H1 (cell line): ENCODE data around the gene PCDHGA7. TPM values are rescaled to one million over a fixed set of nuclear protein-coding genes. Genes with fewer than 3 reads are reported as not detected.

Experiments used
- CTCF ChIA-PET: fragments of 300-600 bp; sonication (Branson Sonifier 250); formaldehyde crosslinking; loops from one replicate; lab custom pipeline; 2021; ENCODE audit not compliant: partially characterized antibody; lab: Charles Lee
- POLR2A ChIA-PET: fragments of 300-600 bp; sonication (Branson Sonifier 250); formaldehyde crosslinking; loops from one replicate; lab custom pipeline; 2021; ENCODE audit warnings: inconsistent platforms; ENCODE audit not compliant: partially characterized antibody; lab: Charles Lee
- DNase-seq, 2 experiments: peaks; one replicate each; pipeline versions ENCODE4 v3.0.0 to v3.0.0-alpha.2; 2010 to 2022; ENCODE audit warnings: low spot score in 2 of 2, low read depth in 1 of 2, mixed read lengths in 1 of 2
- FAIRE-seq: peaks from 2 replicates; lab custom pipeline; 2011; peaks lifted over from hg19 to GRCh38; lab: Jason Lieb, UNC
- H2AFZ ChIP-seq: 2 replicates; pipeline ENCODE4 v1.8.1; 2012; ENCODE audit warnings: low read length, inconsistent platforms
- H2AK5ac ChIP-seq: 2 replicates; pipeline ENCODE4 v1.6.1; 2013; ENCODE audit warnings: low read depth, low read length
- H2BK120ac ChIP-seq: replicated peaks from 2 replicates; pipeline ENCODE3; 2013; ENCODE audit warnings: low read depth, low read length, inconsistent platforms
- H2BK12ac ChIP-seq: 2 replicates; pipeline ENCODE4 v1.6.1; 2013; ENCODE audit warnings: low read depth, low read length
- H2BK15ac ChIP-seq: 2 replicates; pipeline ENCODE4 v1.6.1; 2013; ENCODE audit warnings: low read length
- H2BK20ac ChIP-seq: 2 replicates; pipeline ENCODE4 v1.6.1; 2013; ENCODE audit warnings: low read length
- H2BK5ac ChIP-seq: 2 replicates; pipeline ENCODE4 v1.6.1; 2013; ENCODE audit warnings: low read depth, low read length
- H3K14ac ChIP-seq: 2 replicates; pipeline ENCODE4 v1.6.1; 2013; ENCODE audit warnings: inconsistent platforms; ENCODE audit not compliant: insufficient read length
- H3K18ac ChIP-seq: 2 replicates; pipeline ENCODE4 v1.6.1; 2013; ENCODE audit warnings: low read length; ENCODE audit errors: extremely low read depth
- H3K23ac ChIP-seq: 2 replicates; pipeline ENCODE4 v1.6.1; 2013; ENCODE audit warnings: inconsistent platforms; ENCODE audit not compliant: insufficient read length
- H3K23me2 ChIP-seq: 2 replicates; pipeline ENCODE4 v1.6.1; 2013; ENCODE audit warnings: low read depth, low read length
- H3K27ac ChIP-seq: 2 replicates; pipeline ENCODE4 v1.6.1; 2011; ENCODE audit warnings: low read depth, low read length, inconsistent platforms
- H3K27me3 ChIP-seq, 4 experiments: replicated peaks in 1 of 4; 1 replicate in 1 of 4; 2 replicates in 3 of 4; pipeline versions ENCODE4 v1.6.1 to v1.8.1; 2011 to 2013; ENCODE audit warnings: low read length in 3 of 4, mild to moderate bottlenecking in 3 of 4, inconsistent platforms in 2 of 4, mixed read lengths in 2 of 4, moderate library complexity in 1 of 4; ENCODE audit not compliant: control insufficient read depth in 3 of 4, insufficient read depth in 3 of 4; ENCODE audit errors: extremely low read depth in 1 of 4
- H3K36me3 ChIP-seq, 4 experiments: 2 replicates each; pipeline versions ENCODE4 v1.6.1 to v1.8.1; 2011 to 2013; ENCODE audit warnings: mild to moderate bottlenecking in 4 of 4, low read length in 3 of 4, moderate library complexity in 2 of 4, control low read depth in 1 of 4, inconsistent platforms in 1 of 4; ENCODE audit not compliant: insufficient read depth in 4 of 4, control insufficient read depth in 2 of 4
- H3K4ac ChIP-seq: replicated peaks from 2 replicates; pipeline ENCODE3; 2013; ENCODE audit warnings: low read length, low read depth, mixed read lengths, inconsistent platforms; ENCODE audit not compliant: insufficient read length
- H3K4me1 ChIP-seq, 4 experiments: replicated peaks in 1 of 4; 1 replicate in 1 of 4; 2 replicates in 3 of 4; pipeline versions ENCODE4 v1.6.1 to v1.8.1; 2011 to 2013; ENCODE audit warnings: low read length in 3 of 4, inconsistent platforms in 2 of 4, mixed read lengths in 1 of 4; ENCODE audit not compliant: insufficient read depth in 4 of 4, control insufficient read depth in 3 of 4
- H3K4me2 ChIP-seq, 2 experiments: 2 replicates each; pipeline versions ENCODE4 v1.6.1 to v1.8.1; 2011 to 2013; ENCODE audit warnings: low read depth in 2 of 2, low read length in 2 of 2, control low read depth in 1 of 2, inconsistent platforms in 1 of 2, mild to moderate bottlenecking in 1 of 2; ENCODE audit not compliant: insufficient read depth in 1 of 2
- H3K4me3 ChIP-seq, 4 experiments: fragments of 200-600, 300-600 bp in 1 of 4; sonication (generic), shearing (Covaris generic), sonication (Bioruptor Twin) in 1 of 4; 2 replicates each; pipeline versions ENCODE4 v1.5.1 to v1.8.1; 2011 to 2016; ENCODE audit warnings: low read length in 4 of 4, low read depth in 3 of 4, control low read depth in 2 of 4, inconsistent platforms in 2 of 4, mild to moderate bottlenecking in 2 of 4, mixed read lengths in 1 of 4, moderate library complexity in 1 of 4; ENCODE audit not compliant: insufficient read depth in 2 of 4; ENCODE audit errors: extremely low read depth in 1 of 4
- H3K56ac ChIP-seq: replicated peaks from 2 replicates; pipeline ENCODE3; 2013; ENCODE audit warnings: low read depth, mild to moderate bottlenecking, mixed read lengths, low read length, inconsistent platforms; ENCODE audit not compliant: insufficient read length
- H3K79me1 ChIP-seq: 2 replicates; pipeline ENCODE4 v1.6.1; 2013; ENCODE audit warnings: low read depth, low read length, control low read depth
- H3K79me2 ChIP-seq, 2 experiments: 2 replicates each; pipeline versions ENCODE4 v1.6.1 to v1.8.1; 2012 to 2013; ENCODE audit warnings: low read length in 2 of 2, mild to moderate bottlenecking in 2 of 2, inconsistent platforms in 1 of 2; ENCODE audit not compliant: insufficient read depth in 2 of 2, control insufficient read depth in 1 of 2
- H3K9ac ChIP-seq, 4 experiments: replicated peaks in 1 of 4; 1 replicate in 1 of 4; 2 replicates in 3 of 4; pipeline versions ENCODE4 v1.6.1 to v1.8.1; 2011 to 2013; ENCODE audit warnings: low read depth in 3 of 4, low read length in 3 of 4, control low read depth in 2 of 4, mild to moderate bottlenecking in 2 of 4, moderate library complexity in 2 of 4, inconsistent platforms in 1 of 4; ENCODE audit errors: extremely low read depth in 1 of 4
- H3K9me3 ChIP-seq, 2 experiments: 2 replicates each; pipeline versions ENCODE4 v1.6.1 to v1.8.1; 2012 to 2013; ENCODE audit warnings: mild to moderate bottlenecking in 2 of 2, moderate library complexity in 2 of 2, control low read depth in 1 of 2, inconsistent platforms in 1 of 2, low read depth in 1 of 2, low read length in 1 of 2, mixed read lengths in 1 of 2; ENCODE audit not compliant: insufficient read depth in 2 of 2
- H4K20me1 ChIP-seq, 2 experiments: replicated peaks in 1 of 2; 2 replicates each; pipeline versions ENCODE3 to v1.8.1; 2011 to 2013; ENCODE audit warnings: inconsistent platforms in 2 of 2, low read length in 2 of 2, mild to moderate bottlenecking in 1 of 2; ENCODE audit not compliant: insufficient read depth in 2 of 2, control insufficient read depth in 1 of 2
- H4K5ac ChIP-seq: 2 replicates; pipeline ENCODE4 v1.6.1; 2013; ENCODE audit warnings: low read length, low read depth, mixed read lengths, inconsistent platforms; ENCODE audit not compliant: insufficient read length
- H4K8ac ChIP-seq: 2 replicates; pipeline ENCODE4 v1.8.0; 2013; ENCODE audit warnings: mild to moderate bottlenecking, moderate library complexity, low read length, inconsistent platforms; ENCODE audit not compliant: insufficient read depth; ENCODE audit errors: extremely low read depth
- H4K91ac ChIP-seq: replicated peaks from 2 replicates; pipeline ENCODE3; 2013; ENCODE audit warnings: low read length, mixed read lengths, inconsistent platforms; ENCODE audit not compliant: insufficient read length
- ATF2 ChIP-seq: IDR thresholded peaks from 2 replicates; pipeline ENCODE4 v1.6.1; 2012; ENCODE audit warnings: low read length, inconsistent platforms
- WGBS, 2 experiments: shearing (Covaris generic) in 1 of 2; methylation state at CpG; one replicate each; pipeline versions ENCODE4 v1.1.6 to v1.1.7; 2013 to 2015; ENCODE audit warnings: low lambda C conversion rate in 2 of 2, mixed read lengths in 2 of 2, inconsistent platforms in 1 of 2, low coverage in 1 of 2, missing lambda C conversion rate in 1 of 2; ENCODE audit not compliant: insufficient replicate concordance in 2 of 2, insufficient coverage in 1 of 2, insufficient read length in 1 of 2; ENCODE audit errors: extremely low coverage in 1 of 2, missing lambda C conversion rate in 1 of 2; 5-methylcytosine and 5-hydroxymethylcytosine counted together
- polyA plus RNA-seq, 7 experiments: library from polyadenylated mRNA; depleted of rRNA in 3 of 7; stranded (reverse) in 5 of 7; unstranded in 2 of 7; fragments of >200 nt in 5 of 7; fragments of 200-250 nt in 2 of 7; gene quantifications; 1 replicate in 5 of 7; 2 replicates in 1 of 7; 4 replicates in 1 of 7; pipeline versions ENCODE4 v1.2.1 to v1.2.3, GENCODE V29; 2011 to 2013; ENCODE audit warnings: missing spikeins in 2 of 7, mixed read lengths in 2 of 7
- total RNA-seq: library from RNA; stranded (reverse); fragmentation: NEBNext Ultra II Directional; extraction: Animal tissue kit (Norgen Biotek cat#: 25700); gene quantifications from 2 replicates; pipeline ENCODE4 v1.2.1, GENCODE V29; 2021

PCDHGA7 gene
- total and polyA plus RNA-seq, 2 of the 8 experiments (the other 6 are each of a cell fraction or from before 2014, with no cell fraction given) = 0.39 to 1.1 TPM

- CTCF ChIA-PET = interaction anchor here (0.7 to 1.0 kb wide), 3 partner anchors 28 to 160 kb away, joined by 3 to 4 read pairs (median 3); partner anchors contain the start of gene PCDHB14
- no peak overlapping the region for H4K8ac ChIP-seq
- peaks cover 24 to 27% of the 10 kb centered on the region in 2 experiments for H3K9me3 ChIP-seq
- no peaks in the 10 kb centered on the region for H3K79me1 ChIP-seq
- POLR2A ChIA-PET = no interaction called here
- no peak overlapping the region for H3K23ac ChIP-seq
- no peak overlapping the region for H2AK5ac ChIP-seq
- H3K79me2 ChIP-seq = no peaks in the 10 kb centered on the region
- DNase-seq (no peak), FAIRE-seq (no peak)
- H2AFZ ChIP-seq = no peak overlapping the region
- no peak overlapping the region for H3K9ac ChIP-seq
- no peak overlapping the region for H3K4ac ChIP-seq
- no peaks in the 10 kb centered on the region; a peak in 1 of 7 replicates for H3K27me3 ChIP-seq
- no peak overlapping the region for H4K91ac ChIP-seq
- no peaks in the 10 kb centered on the region for H3K4me1 ChIP-seq
- 95% methylated on average over 21 of the region's 21 CpGs; no CpG with 5 or more reads in 1 of the 2 experiments for WGBS, 2 experiments
- H2BK20ac ChIP-seq = no peak overlapping the region
- H2BK5ac ChIP-seq = no peak overlapping the region
- H3K14ac ChIP-seq = no peak overlapping the region
- H3K23me2 ChIP-seq = no peaks in the 10 kb centered on the region; the same call in 1 of the 2 replicates
- no peak overlapping the region for H2BK12ac ChIP-seq
- H3K36me3 ChIP-seq = peaks cover 0 to under 1% (median 0%) of the 10 kb centered on the region in 4 experiments; a peak in 2 of 8 replicates
- H3K27ac ChIP-seq = no peak overlapping the region
- H3K4me3 ChIP-seq = no peak overlapping the region
- TF ChIP-seq ATF2 = no peak
- no peak overlapping the region for H2BK120ac ChIP-seq
- H3K4me2 ChIP-seq = no peak overlapping the region
- no peak overlapping the region for H4K5ac ChIP-seq
- no peak overlapping the region for H3K18ac ChIP-seq
- no peak overlapping the region for H2BK15ac ChIP-seq
- no peak overlapping the region for H3K56ac ChIP-seq
- H4K20me1 ChIP-seq = no peaks in the 10 kb centered on the region
Measured at GRCh38 chr5:141383345-141383744, 803 bp downstream of the PCDHGA7 start.
